HepG2 (cell line): ENCODE results near the gene CDHR3. TPM values are rescaled to one million over a fixed set of nuclear protein-coding genes. Genes with fewer than 3 reads are reported as not detected.

Experiments
- CHCHD3 ChIP-seq: sonication (generic); formaldehyde crosslinking; IDR thresholded peaks from 2 replicates; pipeline ENCODE4 v1.8.0; 2022; ENCODE audit warnings: mild to moderate bottlenecking, missing genetic modification reagents, moderate library complexity
- CHD2 ChIP-seq: IDR thresholded peaks from 2 replicates; pipeline ENCODE4 v1.6.1; 2011; ENCODE audit warnings: low read depth, low read length, improper control_type of control experiment
- DZIP1 ChIP-seq: sonication (generic); formaldehyde crosslinking; IDR thresholded peaks from 2 replicates; pipeline ENCODE4 v1.5.0; 2020; ENCODE audit warnings: mild to moderate bottlenecking, missing genetic modification reagents
- FUBP1 ChIP-seq: sonication (generic); formaldehyde crosslinking; IDR thresholded peaks from 2 replicates; pipeline ENCODE4 v1.5.1; 2020; ENCODE audit warnings: missing genetic modification reagents, mild to moderate bottlenecking, borderline replicate concordance
- IRF2 ChIP-seq: IDR thresholded peaks from 2 replicates; pipeline ENCODE4 v1.6.1; 2018; ENCODE audit warnings: missing genetic modification reagents, missing compliant biosample characterization
- MAFF ChIP-seq: IDR thresholded peaks from 2 replicates; pipeline ENCODE4 v1.6.1; 2011; ENCODE audit warnings: low read depth, low read length, improper control_type of control experiment
- MLX ChIP-seq: IDR thresholded peaks from 2 replicates; pipeline ENCODE4 v1.6.1; 2016
- POGZ ChIP-seq: sonication (generic); formaldehyde crosslinking; IDR thresholded peaks from 2 replicates; pipeline ENCODE4 v1.4.0; 2020; ENCODE audit warnings: mild to moderate bottlenecking, missing genetic modification reagents
- SRSF4 ChIP-seq: fragments of 200-400 bp; formaldehyde crosslinking; IDR thresholded peaks from one replicate; pipeline ENCODE4 v1.6.1; 2018; ENCODE audit warnings: mild to moderate bottlenecking, low read depth, low read length, moderate library complexity; ENCODE audit not compliant: poor library complexity, severe bottlenecking
- SYNCRIP ChIP-seq: fragments of 200-400 bp; formaldehyde crosslinking; IDR thresholded peaks from 2 replicates; pipeline ENCODE4 v1.6.1; 2018; ENCODE audit warnings: mild to moderate bottlenecking, low read depth, low read length; ENCODE audit not compliant: insufficient read depth
- TIGD3 ChIP-seq: sonication (generic); formaldehyde crosslinking; IDR thresholded peaks from 2 replicates; pipeline ENCODE4 v1.5.1; 2020; ENCODE audit warnings: mild to moderate bottlenecking, missing genetic modification reagents, borderline replicate concordance
- TMF1 ChIP-seq: sonication (generic); formaldehyde crosslinking; IDR thresholded peaks from 2 replicates; pipeline ENCODE4 v1.8.1; 2022; ENCODE audit warnings: low read depth, missing genetic modification reagents
- ZNF230 ChIP-seq: sonication (generic); formaldehyde crosslinking; IDR thresholded peaks from 2 replicates; pipeline ENCODE4 v1.4.0; 2020; ENCODE audit warnings: mild to moderate bottlenecking, missing genetic modification reagents
- ZNF3 ChIP-seq: IDR thresholded peaks from 2 replicates; pipeline ENCODE4 v1.7.0; 2017; ENCODE audit warnings: inconsistent platforms
- ZNF30 ChIP-seq: sonication (generic); formaldehyde crosslinking; IDR thresholded peaks from 2 replicates; pipeline ENCODE4 v1.5.0; 2020; ENCODE audit warnings: mild to moderate bottlenecking, missing genetic modification reagents
- ZNF496 ChIP-seq: sonication (generic); formaldehyde crosslinking; IDR thresholded peaks from 2 replicates; pipeline ENCODE4 v1.8.1; 2023; ENCODE audit warnings: mild to moderate bottlenecking, moderate library complexity, missing genetic modification reagents; ENCODE audit not compliant: insufficient replicate concordance
- ZNF597 ChIP-seq: sonication (generic); formaldehyde crosslinking; IDR thresholded peaks from 2 replicates; pipeline ENCODE4 v1.5.0; 2020; ENCODE audit warnings: missing genetic modification reagents
- ZNF720 ChIP-seq: sonication (generic); formaldehyde crosslinking; IDR thresholded peaks from 2 replicates; pipeline ENCODE4 v1.4.0; 2020; ENCODE audit warnings: missing genetic modification reagents
- ZNF737 ChIP-seq: sonication (generic); formaldehyde crosslinking; IDR thresholded peaks from 2 replicates; pipeline ENCODE4 v1.5.0; 2020; ENCODE audit warnings: missing genetic modification reagents, mild to moderate bottlenecking, borderline replicate concordance
- ZSCAN5A ChIP-seq: sonication (generic); formaldehyde crosslinking; IDR thresholded peaks from 2 replicates; pipeline ENCODE4 v1.8.0; 2022; ENCODE audit warnings: mild to moderate bottlenecking, missing genetic modification reagents, borderline replicate concordance
- polyA plus RNA-seq, 8 experiments: library from polyadenylated mRNA; depleted of rRNA in 3 of 8; stranded (reverse) in 7 of 8; unstranded in 1 of 8; fragments of >200 nt; fragmentation: Illumina TruSeq in 4 of 8; extraction: Trizol in 4 of 8; gene quantifications; 2 replicates each; pipeline versions ENCODE4 v1.2.1 to v1.2.3, GENCODE V29; 2011 to 2016; ENCODE audit warnings: low read depth in 4 of 8, missing spikeins in 1 of 8, mixed read lengths in 1 of 8; ENCODE audit not compliant: insufficient read depth in 1 of 8
- total RNA-seq, 5 experiments: library from RNA; depleted of rRNA; stranded (reverse); fragments of >200 nt; fragmentation: Illumina TruSeq; extraction: Trizol; gene quantifications; 2 replicates each; pipeline ENCODE4 v1.2.3, GENCODE V29; 2016; ENCODE audit warnings: low read depth in 1 of 5

The CDHR3 gene
- total and polyA plus RNA-seq, 2 of the 13 experiments (the other 11 are each of a cell fraction or from before 2014, with no cell fraction given): 6.5 to 11.8 TPM

- TF ChIP-seq ZSCAN5A (CRISPR knock-in tag): no peak
- TF ChIP-seq IRF2 (CRISPR knock-in tag): peak; percentile 29; the same call in 1 of the 2 replicates
- no peak for TF ChIP-seq ZNF737 (CRISPR knock-in tag)
- TF ChIP-seq DZIP1 (CRISPR knock-in tag): no peak
- TF ChIP-seq TMF1: no peak
- no peak for TF ChIP-seq ZNF3
- TF ChIP-seq ZNF230 (CRISPR knock-in tag): no peak
- no peak for TF ChIP-seq MAFF
- no peak for TF ChIP-seq ZNF496 (CRISPR knock-in tag)
- TF ChIP-seq TIGD3 (CRISPR knock-in tag): no peak
- TF ChIP-seq CHD2: no peak
- TF ChIP-seq FUBP1 (CRISPR knock-in tag): no peak
- 0 out of 2 replicates have a peak, but pooled peaks have one; percentile 21 for TF ChIP-seq MLX (CRISPR knock-in tag)
- TF ChIP-seq ZNF30 (CRISPR knock-in tag): no peak
- no peak for TF ChIP-seq ZNF720 (CRISPR knock-in tag)
- TF ChIP-seq POGZ (CRISPR knock-in tag): 0 out of 2 replicates have a peak, but pooled peaks have one; percentile 37
- TF ChIP-seq CHCHD3 (CRISPR knock-in tag): no peak
- no peak for TF ChIP-seq ZNF597 (CRISPR knock-in tag)
- no peak for TF ChIP-seq SRSF4
- TF ChIP-seq SYNCRIP: no peak
Observed at GRCh38 chr7:106071999-106072714, 109.1 kb downstream of the CDHR3 start (continued).
